ENCODE results near the gene FAM234A.

- TF ChIP-seq FOSL2 (IDR thresholded peaks at IDR 0.05) (no peak), FOSL2 (CRISPR knock-in tag; IDR thresholded peaks at IDR 0.05) (no peak), CTCF (IDR thresholded peaks at IDR 0.05) (no peak), POLR2A (IDR thresholded peaks at IDR 0.05; ENCODE audit: low read length) (no peak), CBX8 (IDR thresholded peaks at IDR 0.05) (no peak), CHD4 (IDR thresholded peaks at IDR 0.05; ENCODE audit: borderline replicate concordance) (no peak), KDM1A (IDR thresholded peaks at IDR 0.05; ENCODE audit: low read depth) (no peak), EHMT2 (IDR thresholded peaks at IDR 0.05; ENCODE audit: low read depth) (no peak)
These were observed 18.0 kb downstream of the FAM234A start for GRCh38 chr16:252366-253337.
